ENCODE measurements around the gene NCKAP5.

DNA sequence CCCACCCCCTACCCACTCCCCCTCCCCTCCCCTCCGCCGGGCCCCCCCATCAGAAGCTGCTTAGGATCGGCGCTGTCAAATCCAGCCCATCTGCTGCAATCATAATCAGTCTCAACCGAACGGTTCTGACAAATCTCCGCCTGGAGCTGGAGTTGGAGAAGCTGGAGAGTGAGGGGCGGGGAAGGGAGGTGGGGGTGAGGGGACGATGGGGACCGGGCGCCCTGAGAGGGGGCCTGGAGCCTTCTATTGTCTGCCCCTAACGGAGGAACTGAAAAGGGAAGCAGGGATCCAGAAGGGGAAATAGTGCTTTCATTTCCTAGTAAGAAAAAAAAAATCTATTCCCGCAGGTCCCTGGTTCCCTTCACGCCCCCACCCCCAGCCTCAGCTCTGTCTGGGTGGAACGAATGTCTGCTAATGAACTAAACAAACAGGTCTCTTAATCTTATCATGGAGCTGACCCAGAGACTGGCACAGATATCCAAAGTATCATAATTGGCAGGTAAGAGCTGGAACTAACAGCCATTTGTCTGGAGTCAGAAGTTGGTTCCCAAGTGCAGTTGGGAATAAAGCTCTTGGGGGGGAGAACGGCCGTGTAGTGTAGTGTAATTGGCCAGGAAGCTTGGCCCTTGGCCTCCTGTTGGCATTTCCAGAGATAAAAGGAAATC, 301.2 kb downstream of the NCKAP5 start:
- TF ChIP-seq, protein P1, sequence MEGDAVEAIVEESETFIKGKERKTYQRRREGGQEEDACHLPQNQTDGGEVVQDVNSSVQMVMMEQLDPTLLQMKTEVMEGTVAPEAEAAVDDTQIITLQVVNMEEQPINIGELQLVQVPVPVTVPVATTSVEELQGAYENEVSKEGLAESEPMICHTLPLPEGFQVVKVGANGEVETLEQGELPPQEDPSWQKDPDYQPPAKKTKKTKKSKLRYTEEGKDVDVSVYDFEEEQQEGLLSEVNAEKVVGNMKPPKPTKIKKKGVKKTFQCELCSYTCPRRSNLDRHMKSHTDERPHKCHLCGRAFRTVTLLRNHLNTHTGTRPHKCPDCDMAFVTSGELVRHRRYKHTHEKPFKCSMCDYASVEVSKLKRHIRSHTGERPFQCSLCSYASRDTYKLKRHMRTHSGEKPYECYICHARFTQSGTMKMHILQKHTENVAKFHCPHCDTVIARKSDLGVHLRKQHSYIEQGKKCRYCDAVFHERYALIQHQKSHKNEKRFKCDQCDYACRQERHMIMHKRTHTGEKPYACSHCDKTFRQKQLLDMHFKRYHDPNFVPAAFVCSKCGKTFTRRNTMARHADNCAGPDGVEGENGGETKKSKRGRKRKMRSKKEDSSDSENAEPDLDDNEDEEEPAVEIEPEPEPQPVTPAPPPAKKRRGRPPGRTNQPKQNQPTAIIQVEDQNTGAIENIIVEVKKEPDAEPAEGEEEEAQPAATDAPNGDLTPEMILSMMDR (IDR thresholded peaks at IDR 0.05; ENCODE audit: low read depth, low read length, missing input control): no peak
- TF ChIP-seq HNF4G (IDR thresholded peaks at IDR 0.05): no peak
- TF ChIP-seq RAD21 (IDR thresholded peaks at IDR 0.05): no peak
- TF ChIP-seq SP1 (IDR thresholded peaks at IDR 0.05): no peak
- TF ChIP-seq YY1 (IDR thresholded peaks at IDR 0.05): no peak
- TF ChIP-seq EGR1 (IDR thresholded peaks at IDR 0.05; ENCODE audit: low read depth in 2 of 2): no peak
- TF ChIP-seq, protein P2, sequence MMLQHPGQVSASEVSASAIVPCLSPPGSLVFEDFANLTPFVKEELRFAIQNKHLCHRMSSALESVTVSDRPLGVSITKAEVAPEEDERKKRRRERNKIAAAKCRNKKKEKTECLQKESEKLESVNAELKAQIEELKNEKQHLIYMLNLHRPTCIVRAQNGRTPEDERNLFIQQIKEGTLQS (IDR thresholded peaks at IDR 0.05): no peak
- no peak for TF ChIP-seq FOXA1 (IDR thresholded peaks at IDR 0.05)
